Erythroblast (primary cell): ENCODE measurements around the gene CD300LF.

Source experiments
- DNase-seq, 2 experiments: peaks; one replicate each; lab custom pipeline; 2025; lab: John Stamatoyannopoulos, UW
- GATA1 ChIP-seq: IDR thresholded peaks from 2 replicates; pipeline ENCODE4 v1.6.1; 2011; ENCODE audit warnings: low read depth, mild to moderate bottlenecking, control low read depth, low read length, moderate library complexity
- POLR2A ChIP-seq: IDR thresholded peaks from 2 replicates; pipeline ENCODE4 v1.6.1; 2011; ENCODE audit warnings: mild to moderate bottlenecking, low read length

The CD300LF gene

DNA sequence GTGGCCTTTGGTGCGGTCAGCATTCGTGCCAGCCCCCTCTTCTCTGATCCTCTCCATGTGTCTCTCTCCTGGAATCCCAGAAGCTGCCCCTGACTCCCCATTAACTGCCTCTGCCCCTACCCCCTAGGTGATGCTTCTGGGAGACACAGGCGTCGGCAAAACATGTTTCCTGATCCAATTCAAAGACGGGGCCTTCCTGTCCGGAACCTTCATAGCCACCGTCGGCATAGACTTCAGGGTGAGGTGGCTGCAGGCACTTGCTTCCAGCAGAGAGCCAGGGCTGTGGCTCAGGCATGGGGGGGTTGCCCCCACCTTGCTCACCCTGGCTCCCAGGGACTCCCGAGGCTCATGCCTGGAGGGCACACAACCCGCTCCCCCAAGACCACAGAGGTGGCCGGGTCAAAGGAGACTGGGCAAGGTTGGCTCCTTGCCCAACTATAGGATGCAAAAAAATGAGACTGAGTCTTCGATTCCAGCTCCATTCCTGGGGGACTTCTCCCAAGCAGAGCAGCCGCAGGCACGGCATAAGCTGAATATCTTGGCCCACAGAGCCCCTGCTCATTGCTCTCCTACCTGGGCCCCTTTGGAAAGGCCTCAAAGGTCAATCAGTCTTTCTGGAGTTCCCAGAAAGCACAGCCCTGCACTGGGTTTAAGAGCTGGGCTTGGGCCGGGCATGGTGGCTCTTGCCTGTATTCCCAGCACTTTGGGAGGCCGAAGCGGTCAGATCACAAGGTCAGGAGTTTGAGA, 28.1 kb upstream of the CD300LF start:
- no peak for DNase-seq
- TF ChIP-seq POLR2A: no peak
- TF ChIP-seq GATA1: no peak

DNA sequence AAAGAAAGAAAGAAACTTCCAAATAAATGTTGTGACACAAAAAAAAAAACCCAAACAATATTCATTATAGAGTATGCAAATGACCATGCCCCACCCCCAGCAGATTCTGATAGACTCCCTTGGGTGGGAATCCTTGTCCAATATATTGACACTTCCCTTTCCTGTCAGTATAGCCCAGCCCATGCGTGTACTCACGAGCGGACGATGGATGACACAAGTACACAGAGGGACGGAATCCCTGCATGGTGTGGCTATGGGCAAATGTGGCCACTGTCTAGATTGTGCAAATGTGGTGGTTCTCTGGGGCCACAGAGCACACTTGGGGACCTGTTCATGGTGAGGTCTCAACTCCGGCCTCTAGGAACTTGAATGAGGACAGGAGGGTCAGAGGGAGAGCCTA, 27.4 kb upstream of the CD300LF start:
- no peak for DNase-seq
- TF ChIP-seq POLR2A (no peak), GATA1 (no peak)

DNA sequence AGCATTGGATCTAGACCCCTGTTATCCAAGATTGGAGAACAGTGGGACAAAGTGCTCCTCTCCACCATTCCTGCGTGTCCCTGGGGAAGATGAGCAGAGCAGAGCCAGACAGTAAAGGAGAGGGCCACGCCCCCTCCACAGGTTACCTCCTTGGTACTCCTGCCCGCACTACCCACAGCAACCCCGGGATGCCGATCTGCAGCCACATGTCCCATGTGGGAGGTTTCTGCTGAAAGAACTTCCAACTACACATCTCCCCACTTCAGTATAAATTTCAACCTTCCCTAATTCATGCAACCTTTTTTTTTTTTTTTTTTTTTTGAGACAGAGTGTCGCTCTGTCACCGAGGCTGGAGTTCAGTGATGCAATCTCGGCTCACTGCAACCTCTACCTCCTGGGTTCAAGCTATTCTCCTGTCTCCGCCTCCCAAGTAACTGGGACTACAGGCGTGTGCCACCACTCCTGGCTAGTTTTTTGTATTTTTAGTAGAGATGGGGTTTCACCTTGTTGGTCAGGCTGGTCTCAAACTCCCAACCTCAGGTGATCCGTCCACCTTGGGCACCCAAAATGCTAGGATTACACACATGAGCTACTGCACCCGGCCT, 26.6 kb upstream of the CD300LF start:
- TF ChIP-seq GATA1: no peak
- TF ChIP-seq POLR2A: no peak
- DNase-seq: no peak

DNA sequence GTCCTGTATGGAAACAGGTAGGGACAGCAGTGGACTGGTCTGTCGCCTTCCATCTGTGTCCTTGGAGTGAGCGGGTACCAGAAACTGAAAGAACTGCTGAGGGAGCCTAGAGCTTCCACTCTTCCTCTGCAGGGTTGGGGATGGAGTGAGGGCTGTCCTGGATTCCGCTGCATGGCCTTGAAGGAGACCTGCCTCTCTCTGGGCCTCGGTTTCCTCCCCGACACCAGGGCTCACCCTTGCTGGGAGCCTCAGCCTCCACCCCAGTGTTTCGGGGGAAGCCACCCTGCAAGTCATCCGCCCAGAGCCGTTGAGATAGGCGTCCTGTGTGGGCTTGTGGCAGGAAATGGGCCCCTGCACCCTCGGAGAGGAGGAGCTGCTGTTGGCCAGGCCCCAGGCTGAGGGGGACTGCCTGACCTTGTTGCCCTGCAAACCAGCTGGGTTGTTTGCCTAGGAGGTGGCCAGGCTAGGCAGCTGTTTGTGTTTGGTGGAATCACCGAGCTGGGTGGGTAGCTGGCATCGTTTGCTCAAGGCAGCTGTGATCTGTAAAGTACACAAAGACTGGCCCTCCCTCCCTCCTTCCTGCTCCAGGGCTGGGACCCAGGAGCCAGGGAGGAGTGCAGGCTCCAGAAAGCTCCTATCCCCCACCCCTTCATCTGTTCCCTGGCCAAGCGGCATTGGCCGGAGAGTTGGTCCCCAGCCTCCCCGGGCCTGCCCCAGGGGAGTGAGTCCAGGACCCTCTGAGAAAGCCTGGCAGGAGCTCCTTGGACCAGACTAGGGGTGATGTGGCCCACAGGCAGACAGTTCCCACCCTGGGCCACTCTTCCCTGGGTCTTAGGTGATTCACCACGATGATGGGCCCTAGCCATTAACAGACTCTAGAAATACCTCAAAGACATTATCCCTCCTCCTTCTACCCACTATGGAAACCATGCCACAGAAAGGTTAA, 25.6 kb upstream of the CD300LF start:
- peak; percentile 55 to 59 for DNase-seq

DNA sequence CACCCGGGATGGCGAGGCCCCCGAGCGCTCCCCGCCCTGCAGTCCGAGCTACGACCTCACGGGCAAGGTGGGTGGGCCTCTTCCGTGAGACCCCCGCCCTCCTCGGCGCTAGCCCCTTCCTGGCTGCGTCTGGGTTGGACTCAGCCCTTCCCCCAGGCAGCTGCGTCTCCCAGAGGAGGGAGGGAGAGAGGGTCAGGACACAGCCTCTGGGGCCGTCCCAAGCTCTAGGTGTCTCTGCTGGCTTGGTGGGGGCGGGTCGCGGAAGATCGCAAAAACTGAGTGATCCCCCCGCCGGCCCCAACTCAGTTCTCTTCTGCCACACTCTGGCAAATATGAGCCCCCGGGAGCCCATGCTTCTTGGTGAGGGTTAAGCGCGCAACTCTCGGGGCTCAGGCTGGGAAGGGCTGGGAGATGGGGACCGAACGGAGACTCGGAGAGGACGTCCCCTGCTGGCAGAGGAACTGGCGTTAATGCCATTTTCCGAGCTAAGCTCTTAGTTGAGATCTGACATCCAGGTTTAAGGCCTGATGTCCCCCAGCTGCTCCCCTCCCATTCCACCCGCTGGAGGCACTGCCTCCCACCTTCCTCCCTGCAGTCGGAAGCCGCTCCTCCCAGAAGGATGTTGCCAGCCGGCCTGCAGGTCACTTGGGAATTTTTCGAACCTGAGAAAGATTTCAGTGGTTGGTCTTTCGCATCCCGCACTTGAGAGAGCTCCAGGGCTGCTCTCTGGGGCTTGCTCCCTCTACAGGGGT, 24.8 kb upstream of the CD300LF start:
- TF ChIP-seq GATA1 (no peak), POLR2A (no peak)
- peak; percentile 45 to 46 for DNase-seq

More for the DNA sequence above, 25.6 kb upstream of the CD300LF start:
- peak; percentile 52 for TF ChIP-seq POLR2A
- no peak for TF ChIP-seq GATA1

DNA sequence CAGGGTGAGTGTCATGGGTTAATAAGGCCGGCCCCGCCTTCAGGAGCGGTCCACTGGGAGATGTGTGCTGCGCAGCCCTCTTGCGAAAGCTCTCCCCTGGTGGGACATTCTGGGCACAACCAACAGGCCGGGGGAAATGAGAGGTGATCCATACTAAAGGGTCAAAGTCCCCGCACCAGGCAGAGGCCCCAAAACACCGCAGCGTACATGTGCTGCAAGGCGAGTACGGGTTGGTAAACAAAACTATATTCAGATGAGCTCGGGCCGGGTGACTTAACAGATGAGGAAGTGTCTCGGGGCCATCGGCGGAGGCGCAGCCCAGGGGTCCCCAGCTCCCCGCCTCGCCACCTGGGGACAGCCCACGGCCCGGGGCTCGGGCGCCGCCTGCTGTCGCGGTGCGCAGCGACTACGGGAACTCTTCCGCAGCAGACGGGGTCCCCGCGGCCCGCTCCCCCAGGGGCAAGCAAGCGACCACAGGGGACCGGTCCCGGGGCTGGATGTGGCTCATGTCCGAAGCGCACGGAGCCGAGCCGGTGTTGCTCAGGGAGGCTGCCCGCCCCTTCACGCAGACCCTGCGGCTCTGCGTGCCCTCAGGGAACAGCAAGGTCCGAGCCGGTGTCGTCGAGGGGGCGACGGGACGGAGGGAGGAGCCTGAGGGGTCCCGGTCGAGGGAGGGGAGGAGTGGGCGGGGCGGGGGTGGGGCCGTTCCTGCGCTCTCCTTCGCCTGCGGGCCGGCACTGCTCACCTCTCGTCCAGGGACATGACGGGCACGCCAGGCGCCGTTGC, 24.0 kb upstream of the CD300LF start, which contains the start of gene RAB37:
Gene RAB37, plus strand, starts transcription at position 744 of the 786 bp plus-strand sequence. Its CDS starts 17 bp downstream, at position 761.
- TF ChIP-seq POLR2A (no peak), GATA1 (no peak)
- DNase-seq: no peak

DNA sequence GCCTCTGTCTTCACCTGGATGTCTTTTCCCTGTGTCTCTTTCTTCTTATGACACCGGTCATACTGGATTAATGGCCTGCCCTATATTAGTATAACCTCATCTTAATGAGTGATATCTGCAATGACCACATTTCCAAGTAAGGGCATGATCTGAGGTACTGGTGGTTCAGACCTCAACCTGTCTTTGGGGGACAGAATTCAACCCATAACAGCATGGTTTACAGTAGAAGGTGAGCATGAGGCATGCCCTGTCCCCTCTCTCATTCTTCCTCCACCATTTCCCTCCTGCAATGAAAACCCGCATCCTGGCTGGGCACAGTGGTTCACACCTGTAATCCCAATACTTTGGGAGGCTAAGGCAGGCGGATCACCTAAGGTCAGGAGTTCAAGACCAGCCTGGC, 21.5 kb upstream of the CD300LF start:
- TF ChIP-seq GATA1: no peak
- TF ChIP-seq POLR2A: no peak
- DNase-seq: no peak

DNA sequence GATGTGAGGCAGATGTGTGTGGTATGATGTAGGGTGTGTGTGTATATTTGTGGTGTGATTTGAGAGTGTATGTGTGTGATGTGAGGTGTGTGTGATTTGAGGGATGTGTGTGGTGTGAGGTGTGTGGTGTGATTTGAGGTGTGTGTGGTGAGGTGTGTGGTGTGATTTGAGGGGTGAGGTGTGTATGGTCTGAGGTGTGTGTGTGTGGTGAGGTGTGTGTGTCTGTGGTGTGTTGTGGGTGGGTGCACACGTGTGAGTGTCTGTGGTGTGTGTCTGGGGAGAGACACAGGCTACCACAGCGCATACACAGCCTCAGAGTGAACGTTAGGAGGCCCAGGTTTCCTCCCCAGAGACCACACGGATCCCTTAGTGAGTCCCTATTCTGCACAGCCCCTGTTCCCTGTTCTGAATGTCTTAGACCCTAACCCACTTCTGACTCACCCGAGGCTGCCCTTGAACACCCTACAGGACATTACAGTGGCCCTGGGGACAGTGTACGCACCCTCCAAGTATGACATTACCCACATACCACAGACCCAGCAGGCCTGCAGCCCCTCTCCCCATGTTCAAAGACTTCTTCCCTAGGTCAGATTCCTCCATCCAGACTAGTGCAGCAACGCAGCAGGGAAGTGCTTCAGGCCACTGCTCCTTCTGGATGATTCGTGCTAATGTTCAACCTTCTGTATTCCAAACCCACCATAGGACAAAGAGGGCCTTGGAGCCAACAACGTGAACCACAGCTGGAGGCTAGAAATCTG, 20.8 kb upstream of the CD300LF start:
- no peak for TF ChIP-seq POLR2A
- no peak for TF ChIP-seq GATA1
- DNase-seq: no peak

DNA sequence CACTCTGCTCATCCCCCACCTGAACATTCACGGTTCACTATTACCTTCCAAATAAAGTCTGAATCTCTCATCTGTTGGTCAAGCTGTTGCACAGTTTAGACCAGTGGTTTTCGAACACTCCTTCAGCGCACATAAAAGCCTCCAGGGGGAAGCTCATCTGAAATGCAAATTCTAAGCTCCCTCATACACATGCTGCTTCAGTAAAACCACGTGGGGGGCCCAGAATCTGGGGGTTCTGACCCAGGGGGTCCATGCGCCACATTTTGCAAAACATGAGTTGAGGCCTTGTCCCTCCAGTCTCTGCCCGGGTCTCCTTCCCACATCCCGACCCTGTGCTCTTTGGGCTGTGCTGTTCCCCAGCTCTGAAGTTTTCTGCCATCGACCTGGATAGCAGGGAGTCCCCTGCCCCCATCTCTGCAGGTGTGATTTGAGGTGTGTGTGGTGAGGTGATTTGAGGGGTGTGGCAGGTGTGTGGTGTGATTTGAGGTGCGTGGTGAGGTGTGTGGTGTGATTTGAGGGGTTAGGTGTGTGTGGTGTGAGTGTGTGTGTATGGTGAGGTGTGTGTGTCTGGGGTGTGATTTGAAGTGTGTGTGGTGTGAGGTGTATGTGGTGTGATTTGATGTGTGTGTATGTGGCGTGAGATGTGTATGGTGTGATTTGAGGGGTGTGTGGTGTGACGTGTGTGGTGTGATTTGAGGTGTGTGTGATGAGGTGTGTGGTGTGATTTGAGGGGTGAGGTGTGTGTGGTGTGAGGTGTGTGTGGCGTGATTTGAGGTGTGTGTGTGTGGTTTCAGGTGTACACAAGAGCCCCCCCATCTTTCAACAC, 19.5 kb upstream of the CD300LF start:
- DNase-seq: no peak
- TF ChIP-seq GATA1: no peak
- no peak for TF ChIP-seq POLR2A

DNA sequence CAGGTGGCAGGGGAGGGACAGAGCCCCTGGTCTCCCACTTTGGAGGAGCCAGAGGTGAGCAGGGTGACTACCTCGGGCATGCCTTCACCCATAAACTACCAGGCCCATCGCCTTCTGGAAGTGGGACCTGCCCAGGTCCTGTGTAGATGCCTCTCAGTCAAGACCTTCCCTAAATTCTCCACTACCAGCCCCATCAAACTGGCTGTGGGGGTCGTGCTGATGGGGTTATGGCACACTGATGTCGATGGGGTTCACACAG, 18.6 kb upstream of the CD300LF start:
- no peak for DNase-seq
- TF ChIP-seq POLR2A: no peak
- no peak for TF ChIP-seq GATA1
